HG02885 (cell line): Measurements from ENCODE around the gene TRIM14.
"Not testable (repeated sequence)": the region's sequence is repeated elsewhere in the genome, so short reads cannot be mapped to it uniquely, and the experiment has no call there.

Experiments used
- ATAC-seq: cut with Tn5 transposase; IDR thresholded peaks from one replicate; pipeline ENCODE4 v1.9.1; 2021; ENCODE audit warnings: mild to moderate bottlenecking; ENCODE audit not compliant: unreplicated experiment, poor library complexity

TRIM14 gene

GRCh38 chr9:98117097-98117496, 1.9 kb downstream of the TRIM14 start:
- not testable (repeated sequence) for ATAC-seq

GRCh38 chr9:98109052-98109451, 10.0 kb downstream of the TRIM14 start:
- ATAC-seq = no peak

- peak; percentile 90 for ATAC-seq
Measured at GRCh38 chr9:98108531-98109031, 10.4 kb downstream of the TRIM14 start.

- ATAC-seq = peak; percentile 24
Measured at GRCh38 chr9:98107926-98108325, 11.1 kb downstream of the TRIM14 start.

DNA sequence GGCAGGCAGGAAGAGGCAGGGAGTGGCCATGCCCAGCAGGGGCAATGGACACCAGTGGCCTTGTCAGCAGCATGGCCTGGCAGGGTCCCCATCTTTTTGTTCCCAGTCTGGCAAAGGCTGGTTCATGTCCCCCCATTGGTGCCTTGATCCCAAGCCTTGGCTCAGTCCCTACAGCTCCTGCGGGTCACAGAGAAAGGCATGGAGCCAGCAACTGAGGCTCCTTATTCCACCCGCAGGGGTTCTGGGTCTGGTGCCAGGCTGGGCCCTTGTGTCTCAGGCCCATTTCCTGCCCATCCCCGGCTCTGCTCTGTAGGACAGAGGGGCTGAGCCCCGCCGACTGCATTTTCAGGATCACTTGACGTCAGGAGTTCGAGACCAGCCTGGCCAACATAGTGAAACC, 14.0 kb downstream of the TRIM14 start:
- ATAC-seq = no peak

DNA sequence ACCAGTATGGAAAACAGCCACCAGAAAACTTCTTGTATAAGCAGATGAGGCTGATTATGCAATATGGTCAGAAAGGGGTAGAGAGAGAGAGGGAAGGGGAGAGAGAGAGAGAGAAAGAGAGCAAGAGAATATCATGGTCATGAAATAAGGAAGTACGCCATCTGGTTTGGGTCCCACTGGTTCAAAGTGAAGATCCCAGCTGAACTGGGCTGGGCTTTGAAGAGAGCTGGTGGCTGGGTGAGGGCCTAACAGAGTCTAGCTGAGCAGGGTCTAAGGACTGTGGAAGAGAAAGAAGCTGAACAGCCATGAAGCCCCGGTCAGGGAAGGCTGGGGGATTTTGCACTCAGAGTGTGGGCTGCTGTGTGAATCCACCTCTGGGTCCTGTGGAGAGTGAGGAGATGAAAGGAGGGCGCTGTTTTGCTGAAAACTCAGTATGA, 14.6 kb downstream of the TRIM14 start:
- no peak for ATAC-seq

GRCh38 chr9:98101868-98102273, 17.2 kb downstream of the TRIM14 start:
- ATAC-seq = peak; percentile 99

DNA sequence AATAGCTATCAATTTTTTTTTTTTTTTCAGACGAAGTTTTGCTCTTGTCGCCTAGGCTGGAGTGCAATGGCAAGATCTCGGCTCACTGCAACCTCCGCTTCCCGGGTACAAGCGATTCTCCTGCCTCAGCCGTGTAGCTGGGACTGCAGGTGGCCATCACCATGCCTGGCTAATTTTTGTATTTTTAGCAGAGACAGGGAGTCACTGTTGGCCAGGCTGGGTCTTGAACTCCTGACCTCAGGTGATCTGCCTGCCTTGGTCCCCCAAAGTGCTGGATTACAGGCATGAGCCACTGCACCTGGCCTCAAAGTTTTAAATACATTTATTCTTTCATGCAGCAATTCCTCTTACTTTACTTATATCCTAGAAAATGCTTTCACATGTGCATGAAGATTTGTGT, 17.6 kb downstream of the TRIM14 start:
- ATAC-seq = no peak

- no peak for ATAC-seq
Measured at GRCh38 chr9:98100456-98100855, 18.6 kb downstream of the TRIM14 start.

DNA sequence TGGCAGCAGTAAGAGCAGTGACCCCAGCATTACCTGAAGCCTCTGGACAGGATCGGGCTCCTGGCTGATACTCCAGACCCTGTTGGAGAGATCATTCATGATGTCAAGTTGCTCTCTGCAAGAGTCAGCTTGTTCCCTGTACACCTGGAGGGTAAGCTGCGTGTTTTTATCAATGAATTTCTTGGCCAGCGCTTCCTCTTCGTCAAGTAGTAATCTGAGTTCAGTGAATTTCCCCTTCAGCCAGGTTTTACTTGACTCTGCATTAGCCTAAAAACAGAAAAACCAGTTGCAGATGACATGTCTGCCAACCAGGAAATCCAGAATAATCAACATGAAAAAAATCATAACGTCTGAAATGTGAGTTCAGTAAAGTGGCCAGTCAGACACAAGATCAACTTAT, 19.1 kb downstream of the TRIM14 start:
- ATAC-seq = no peak

DNA sequence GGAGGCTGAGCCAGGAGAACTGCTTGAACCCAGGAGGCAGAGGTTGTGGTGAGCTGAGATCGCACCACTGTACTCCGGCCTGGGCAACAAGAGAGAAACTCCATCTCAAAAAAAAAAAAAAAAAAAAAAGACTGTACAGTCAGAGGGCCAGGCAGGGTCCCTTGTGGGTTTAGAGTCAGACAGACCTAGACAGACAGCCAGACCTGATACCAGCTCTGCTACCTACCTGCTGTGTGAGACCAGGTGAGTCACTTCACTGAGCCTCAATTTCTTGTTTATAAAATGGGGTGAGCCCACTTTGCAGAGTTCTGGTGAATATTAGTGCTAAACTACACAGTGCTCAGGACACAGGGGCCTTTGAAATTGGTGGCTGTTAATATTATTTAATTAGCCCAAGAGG, 19.7 kb downstream of the TRIM14 start:
- ATAC-seq = no peak

- no peak for ATAC-seq
Measured at GRCh38 chr9:98097836-98098235, 21.2 kb downstream of the TRIM14 start.

- no peak for ATAC-seq
Measured at GRCh38 chr9:98096091-98096490, 22.9 kb downstream of the TRIM14 start.

DNA sequence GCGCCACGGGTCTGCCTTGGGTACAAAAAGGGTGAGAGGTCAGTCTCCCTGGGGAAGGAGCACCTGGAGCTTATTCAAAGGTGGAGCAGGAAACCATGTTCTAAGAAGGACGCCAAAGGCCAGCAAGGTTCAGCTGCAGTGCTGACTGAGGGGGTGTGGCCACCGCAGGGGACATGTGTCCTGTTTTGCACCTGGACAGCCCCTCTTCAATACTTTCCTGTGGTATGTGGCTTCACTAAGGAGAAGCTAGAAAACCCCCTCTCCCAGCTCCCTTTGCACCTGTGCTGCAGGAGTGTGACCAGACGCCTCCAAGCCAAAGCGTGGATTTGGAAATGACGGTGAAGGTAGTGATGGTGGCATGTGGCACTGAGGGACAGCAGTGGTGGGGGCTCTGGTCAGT, 23.6 kb downstream of the TRIM14 start:
- no peak for ATAC-seq

DNA sequence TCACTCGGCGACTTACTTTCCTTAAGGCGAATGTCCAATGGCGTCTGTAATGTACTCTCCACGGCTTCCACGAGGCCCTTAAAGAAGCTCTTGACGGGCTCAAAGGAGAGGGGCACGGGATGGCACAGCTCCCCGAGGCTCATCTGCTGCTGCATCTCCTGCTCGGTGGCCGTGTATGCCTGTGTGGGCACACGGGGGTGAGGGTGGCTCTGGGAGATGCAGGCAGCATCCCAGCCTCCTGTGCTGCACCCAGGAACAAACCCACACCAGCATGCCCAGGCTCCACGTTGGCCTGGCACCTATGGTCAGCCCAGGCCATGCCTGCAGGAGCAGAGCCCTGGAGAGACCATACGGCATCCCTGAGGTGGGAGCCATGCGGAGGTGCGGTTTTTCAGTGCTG, 24.2 kb downstream of the TRIM14 start:
- no peak for ATAC-seq

- ATAC-seq = no peak
Measured at GRCh38 chr9:98094316-98094715, 24.7 kb downstream of the TRIM14 start.

- ATAC-seq = no peak
Measured at GRCh38 chr9:98092613-98092931, 26.4 kb downstream of the TRIM14 start.

DNA sequence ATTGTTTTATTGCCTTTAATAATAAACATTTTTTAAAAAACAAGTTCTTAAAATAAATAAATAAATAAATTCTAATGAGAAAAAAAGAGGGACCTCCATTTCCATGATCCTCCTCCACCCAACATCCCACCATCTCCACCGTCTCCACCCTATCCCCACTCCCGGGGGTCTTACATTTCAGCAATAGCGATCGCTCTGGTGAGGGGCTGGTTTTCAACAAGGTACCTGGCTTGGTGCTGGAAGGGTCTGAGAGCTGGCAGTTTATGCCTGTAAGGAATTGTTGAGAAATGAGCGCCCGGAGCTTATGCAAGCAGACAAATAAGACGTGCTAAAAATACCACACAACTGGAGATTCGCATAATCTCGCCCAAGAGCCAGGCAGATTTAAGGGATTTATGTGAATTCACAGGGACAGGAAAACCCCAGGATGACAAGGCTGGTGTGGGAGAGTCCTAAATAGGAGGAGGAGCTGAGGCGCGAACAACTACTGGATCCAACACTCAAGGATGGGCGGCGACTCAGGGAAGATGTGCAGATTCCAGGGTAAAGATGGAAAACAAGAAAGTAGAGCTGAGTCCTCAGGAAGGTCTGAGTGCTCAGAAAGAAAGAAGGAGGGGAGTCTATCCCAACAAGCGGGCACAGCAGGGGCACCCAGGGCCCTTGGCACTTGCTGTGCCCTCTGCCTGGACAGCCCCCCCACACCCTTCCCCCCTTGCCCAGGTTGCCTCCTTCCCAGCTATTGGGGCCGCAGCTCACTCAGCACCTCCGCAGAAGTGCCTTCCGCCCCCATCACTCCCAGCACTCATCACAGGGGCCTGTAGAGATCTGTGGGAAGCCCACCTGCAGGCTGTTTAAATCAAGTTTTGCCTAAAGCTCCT, 27.0 kb downstream of the TRIM14 start:
- ATAC-seq = no peak

DNA sequence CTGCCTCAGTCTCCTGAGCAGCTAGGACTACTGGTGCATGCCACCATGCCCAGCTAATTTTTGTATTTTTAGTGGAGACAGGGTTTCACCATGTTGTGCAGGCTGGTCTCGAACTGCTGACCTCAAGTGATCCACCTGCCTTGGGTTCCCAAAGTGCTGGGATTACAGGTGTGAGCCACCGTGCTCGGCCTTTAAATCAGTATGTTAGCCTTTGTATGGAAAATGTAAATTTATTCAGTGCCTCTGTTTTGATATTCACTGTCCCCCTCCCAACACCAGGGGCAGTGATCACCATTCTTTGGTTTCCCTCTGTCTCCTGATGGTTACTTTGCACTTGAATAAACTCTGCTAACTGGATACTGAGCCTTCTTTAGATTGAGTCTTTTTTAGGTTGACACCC, 28.3 kb downstream of the TRIM14 start:
- not testable (repeated sequence) for ATAC-seq

- peak; percentile 60 for ATAC-seq
Measured at GRCh38 chr9:98087420-98088354, 31.3 kb downstream of the TRIM14 start.

DNA sequence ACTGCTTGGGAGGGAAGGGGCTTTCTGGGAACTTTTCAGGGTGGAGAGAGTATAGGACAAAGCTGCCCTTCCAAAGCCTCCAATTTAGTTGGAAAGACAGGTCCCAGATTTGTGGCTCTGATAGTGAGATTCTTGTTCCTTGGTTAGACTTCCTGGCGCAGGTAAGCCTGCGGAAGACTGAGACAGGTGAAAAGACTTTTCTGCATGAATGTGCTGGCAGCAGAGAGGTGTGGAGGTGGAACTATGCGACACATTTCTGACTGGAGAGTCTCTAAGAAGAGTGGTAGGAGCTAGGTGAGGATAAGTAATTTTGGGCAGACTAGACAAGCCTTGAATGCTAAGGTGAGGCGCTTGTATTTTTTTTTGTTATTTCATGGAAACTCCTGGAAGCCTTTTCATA, 32.6 kb downstream of the TRIM14 start:
- no peak for ATAC-seq
